ENCODE results near the gene STK25.

GRCh38 chr2:241556746-241557145 is 48.4 kb upstream of the STK25 start:
- TF ChIP-seq, protein P1, sequence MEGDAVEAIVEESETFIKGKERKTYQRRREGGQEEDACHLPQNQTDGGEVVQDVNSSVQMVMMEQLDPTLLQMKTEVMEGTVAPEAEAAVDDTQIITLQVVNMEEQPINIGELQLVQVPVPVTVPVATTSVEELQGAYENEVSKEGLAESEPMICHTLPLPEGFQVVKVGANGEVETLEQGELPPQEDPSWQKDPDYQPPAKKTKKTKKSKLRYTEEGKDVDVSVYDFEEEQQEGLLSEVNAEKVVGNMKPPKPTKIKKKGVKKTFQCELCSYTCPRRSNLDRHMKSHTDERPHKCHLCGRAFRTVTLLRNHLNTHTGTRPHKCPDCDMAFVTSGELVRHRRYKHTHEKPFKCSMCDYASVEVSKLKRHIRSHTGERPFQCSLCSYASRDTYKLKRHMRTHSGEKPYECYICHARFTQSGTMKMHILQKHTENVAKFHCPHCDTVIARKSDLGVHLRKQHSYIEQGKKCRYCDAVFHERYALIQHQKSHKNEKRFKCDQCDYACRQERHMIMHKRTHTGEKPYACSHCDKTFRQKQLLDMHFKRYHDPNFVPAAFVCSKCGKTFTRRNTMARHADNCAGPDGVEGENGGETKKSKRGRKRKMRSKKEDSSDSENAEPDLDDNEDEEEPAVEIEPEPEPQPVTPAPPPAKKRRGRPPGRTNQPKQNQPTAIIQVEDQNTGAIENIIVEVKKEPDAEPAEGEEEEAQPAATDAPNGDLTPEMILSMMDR (conservative IDR thresholded peaks at IDR 0.05): no peak
- TF ChIP-seq ZFX (IDR thresholded peaks at IDR 0.05): no peak

Measured in C4-2B (cell line).